HCT116 (cell line): Measurements from ENCODE around the gene FBXL16. TPM values are rescaled to one million over a fixed set of nuclear protein-coding genes. Genes with fewer than 3 reads are reported as not detected.

ENCODE experiments used
- ATAC-seq: fragments of 200-7000 bp; cut with Tn5 transposase; 2 replicates; pipeline ENCODE4 v1.9.1; 2020; ENCODE audit warnings: mild to moderate bottlenecking, moderate library complexity
- BruUV-seq: library from RNA; stranded (reverse); fragments of 400-500 nt; replicated peaks from 2 replicates; lab custom pipeline; 2021; lab: Mats Ljungman, UMichigan
- CTCF ChIA-PET: fragments of 300-600 bp; sonication (Branson Sonifier 250); formaldehyde crosslinking; loops from one replicate; lab custom pipeline; 2021; ENCODE audit warnings: antibody characterized with exemption; lab: Charles Lee
- POLR2A ChIA-PET: fragments of 300-600, 350-600 bp; sonication (Branson Sonifier 250); formaldehyde crosslinking; loops from one replicate; lab custom pipeline; 2021; ENCODE audit warnings: antibody characterized with exemption; lab: Charles Lee
- RAD21 ChIA-PET, 2 experiments: fragments of 300-600 bp; sonication (Branson Sonifier 250); formaldehyde crosslinking; loops; one replicate each; lab custom pipeline; 2023; ENCODE audit warnings: low total read pairs in 2 of 2; ENCODE audit not compliant: uncharacterized antibody in 2 of 2, unreplicated experiment in 2 of 2, low non-redundant PET in 1 of 2; lab: Charles Lee
- DNase-seq: peaks from one replicate; pipeline ENCODE4 v3.0.0-alpha.2; 2010; ENCODE audit warnings: low read depth, low spot score
- H2AFZ ChIP-seq: fragments of 200-600 bp; shearing (Covaris generic), sonication (generic); 2 replicates; pipeline ENCODE4 v1.6.1; 2017; ENCODE audit warnings: low read depth, mixed run types, mixed read lengths, antibody characterized with exemption, low read length; ENCODE audit not compliant: poor library complexity, severe bottlenecking
- H3K27ac ChIP-seq: 2 replicates; pipeline ENCODE4 v1.5.1; 2012; ENCODE audit warnings: low read depth, low read length
- H3K27me3 ChIP-seq: fragments of 200-600 bp; sonication (generic); 2 replicates; pipeline ENCODE4 v1.6.1; 2016; ENCODE audit warnings: mixed run types, low read length, mixed read lengths; ENCODE audit not compliant: insufficient read depth
- H3K36me3 ChIP-seq, 2 experiments: fragments of 200-500 bp in 1 of 2; fragments of 200-600 bp in 1 of 2; sonication (Bioruptor generic) in 1 of 2; sonication (generic) in 1 of 2; 2 replicates each; pipeline versions ENCODE4 v1.5.1 to v1.6.1; 2014 to 2016; ENCODE audit warnings: low read length in 2 of 2, inconsistent platforms in 1 of 2, mixed read lengths in 1 of 2, mixed run types in 1 of 2; ENCODE audit not compliant: insufficient read depth in 2 of 2, control insufficient read depth in 1 of 2
- H3K4me1 ChIP-seq, 2 experiments: fragments of 200-600 bp in 1 of 2; sonication (generic) in 1 of 2; 2 replicates each; pipeline versions ENCODE4 v1.5.1 to v1.6.1; 2012 to 2017; ENCODE audit warnings: low read length in 2 of 2, inconsistent platforms in 1 of 2, mild to moderate bottlenecking in 1 of 2, mixed read lengths in 1 of 2, mixed run types in 1 of 2, moderate library complexity in 1 of 2; ENCODE audit not compliant: insufficient read depth in 2 of 2, control insufficient read depth in 1 of 2
- H3K4me2 ChIP-seq: fragments of 200-600 bp; sonication (generic); 2 replicates; pipeline ENCODE4 v1.6.1; 2017; ENCODE audit warnings: mixed run types, low read length, mixed read lengths
- H3K4me3 ChIP-seq, 2 experiments: fragments of 200-600 bp in 1 of 2; sonication (generic) in 1 of 2; replicated peaks in 1 of 2; 2 replicates each; pipeline ENCODE4 v1.5.1; 2011 to 2016; ENCODE audit warnings: low read length in 2 of 2, control low read depth in 1 of 2, low read depth in 1 of 2, mild to moderate bottlenecking in 1 of 2, mixed read lengths in 1 of 2, mixed run types in 1 of 2
- H3K79me2 ChIP-seq: fragments of 200-600 bp; sonication (generic); 2 replicates; pipeline ENCODE4 v1.6.1; 2017; ENCODE audit warnings: mild to moderate bottlenecking, mixed run types, low read length, moderate library complexity, mixed read lengths; ENCODE audit not compliant: insufficient read depth
- H3K9ac ChIP-seq: fragments of 200-600 bp; sonication (generic); 2 replicates; pipeline ENCODE4 v1.6.1; 2016; ENCODE audit warnings: low read length, mixed read lengths
- H3K9me2 ChIP-seq: fragments of 200-600 bp; sonication (generic), shearing (Covaris generic); 2 replicates; pipeline ENCODE4 v1.6.1; 2017; ENCODE audit warnings: mixed run types, mild to moderate bottlenecking, moderate library complexity; ENCODE audit not compliant: insufficient read depth
- H3K9me3 ChIP-seq, 2 experiments: fragments of 200-500 bp in 1 of 2; fragments of 200-600 bp in 1 of 2; sonication (Bioruptor generic) in 1 of 2; sonication (generic) in 1 of 2; 2 replicates each; pipeline ENCODE4 v1.6.1; 2014 to 2017; ENCODE audit warnings: low read length in 2 of 2, mixed read lengths in 2 of 2, inconsistent platforms in 1 of 2, low read depth in 1 of 2, mild to moderate bottlenecking in 1 of 2, mixed run types in 1 of 2, moderate library complexity in 1 of 2; ENCODE audit not compliant: control insufficient read depth in 1 of 2, insufficient read depth in 1 of 2
- H4K20me1 ChIP-seq: fragments of 200-600 bp; sonication (generic), shearing (Covaris generic); 2 replicates; pipeline ENCODE4 v1.6.1; 2017; ENCODE audit warnings: mixed run types, mild to moderate bottlenecking, moderate library complexity; ENCODE audit not compliant: insufficient read depth
- ATF3 ChIP-seq: IDR thresholded peaks from 2 replicates; pipeline ENCODE4 v1.6.1; 2012
- CBX3 ChIP-seq: IDR thresholded peaks from 2 replicates; pipeline ENCODE4 v1.6.1; 2012; ENCODE audit warnings: low read depth
- CEBPB ChIP-seq: IDR thresholded peaks from 2 replicates; pipeline ENCODE4 v1.6.1; 2012; ENCODE audit warnings: low read depth
- EGR1 ChIP-seq: IDR thresholded peaks from 2 replicates; pipeline ENCODE4 v1.6.1; 2012; ENCODE audit warnings: low read depth
- ELF1 ChIP-seq: IDR thresholded peaks from 2 replicates; pipeline ENCODE4 v1.6.1; 2012; ENCODE audit warnings: low read depth, borderline replicate concordance
- EZH2 ChIP-seq: fragments of 200-600 bp; sonication (generic); IDR thresholded peaks from 2 replicates; pipeline ENCODE4 v1.6.1; 2017; ENCODE audit warnings: antibody characterized with exemption, mixed run types
- EZH2phosphoT487 ChIP-seq: fragments of 200-600 bp; IDR thresholded peaks from 2 replicates; pipeline ENCODE4 v1.6.1; 2018; ENCODE audit warnings: antibody characterized with exemption, borderline replicate concordance
- FOSL1 ChIP-seq: IDR thresholded peaks from 2 replicates; pipeline ENCODE4 v1.6.1; 2012; ENCODE audit warnings: low read depth
- JUND ChIP-seq: IDR thresholded peaks from 2 replicates; pipeline ENCODE4 v1.6.1; 2012
- MAX ChIP-seq: IDR thresholded peaks from 2 replicates; pipeline ENCODE4 v1.6.1; 2012
- POLR2A ChIP-seq: IDR thresholded peaks from 2 replicates; pipeline ENCODE4 v1.7.0; 2011; ENCODE audit warnings: borderline replicate concordance; ENCODE audit not compliant: insufficient read depth, insufficient read length; ENCODE audit errors: extremely low read depth
- POLR2AphosphoS5 ChIP-seq: IDR thresholded peaks from 2 replicates; pipeline ENCODE4 v1.6.1; 2011; ENCODE audit warnings: mild to moderate bottlenecking, low read depth, low read length, moderate library complexity
- RAD21 ChIP-seq: IDR thresholded peaks from 2 replicates; pipeline ENCODE4 v1.6.1; 2012; ENCODE audit warnings: low read depth, mild to moderate bottlenecking
- SIN3A ChIP-seq: IDR thresholded peaks from 2 replicates; pipeline ENCODE4 v1.6.1; 2012; ENCODE audit warnings: low read depth
- SP1 ChIP-seq: IDR thresholded peaks from 2 replicates; pipeline ENCODE4 v1.6.1; 2012; ENCODE audit warnings: low read depth
- SRF ChIP-seq: IDR thresholded peaks from 2 replicates; pipeline ENCODE4 v1.6.1; 2012; ENCODE audit warnings: low read depth
- TCF7L2 ChIP-seq: IDR thresholded peaks from 2 replicates; pipeline ENCODE4 v1.7.0; 2011; ENCODE audit warnings: borderline replicate concordance, inconsistent platforms; ENCODE audit not compliant: insufficient read depth, insufficient read length; ENCODE audit errors: extremely low read depth
- YY1 ChIP-seq: IDR thresholded peaks from 2 replicates; pipeline ENCODE4 v1.6.1; 2011; ENCODE audit warnings: low read length, low read depth, moderate library complexity, mild to moderate bottlenecking; ENCODE audit not compliant: insufficient replicate concordance; ENCODE audit errors: extremely low read depth
- ZBTB33 ChIP-seq: IDR thresholded peaks from 2 replicates; pipeline ENCODE4 v1.6.1; 2011; ENCODE audit warnings: mild to moderate bottlenecking, low read length, moderate library complexity; ENCODE audit not compliant: insufficient replicate concordance; ENCODE audit errors: extremely low read depth
- ZFX ChIP-seq: fragments of 450-650 bp; IDR thresholded peaks from 2 replicates; pipeline ENCODE4 v1.6.1; 2017
- ZNF274 ChIP-seq: fragments of 200-500 bp; sonication (Bioruptor generic); IDR thresholded peaks from 2 replicates; pipeline ENCODE4 v1.6.1; 2014; ENCODE audit warnings: mild to moderate bottlenecking, low read depth, low read length, inconsistent platforms
- intact Hi-C: fragments of 100-400 bp; cut with micrococcal nuclease; formaldehyde crosslinking; loops from 2 replicates; pipeline ENCODE4 v1.10.0; 2022
- total RNA-seq: library from RNA; stranded (reverse); gene quantifications from one replicate; pipeline ENCODE4 v1.2.1, GENCODE V29; 2021; ENCODE audit not compliant: unreplicated experiment

Gene FBXL16
- total RNA-seq, 1 experiment from 2014 or later: 49.7 TPM

DNA sequence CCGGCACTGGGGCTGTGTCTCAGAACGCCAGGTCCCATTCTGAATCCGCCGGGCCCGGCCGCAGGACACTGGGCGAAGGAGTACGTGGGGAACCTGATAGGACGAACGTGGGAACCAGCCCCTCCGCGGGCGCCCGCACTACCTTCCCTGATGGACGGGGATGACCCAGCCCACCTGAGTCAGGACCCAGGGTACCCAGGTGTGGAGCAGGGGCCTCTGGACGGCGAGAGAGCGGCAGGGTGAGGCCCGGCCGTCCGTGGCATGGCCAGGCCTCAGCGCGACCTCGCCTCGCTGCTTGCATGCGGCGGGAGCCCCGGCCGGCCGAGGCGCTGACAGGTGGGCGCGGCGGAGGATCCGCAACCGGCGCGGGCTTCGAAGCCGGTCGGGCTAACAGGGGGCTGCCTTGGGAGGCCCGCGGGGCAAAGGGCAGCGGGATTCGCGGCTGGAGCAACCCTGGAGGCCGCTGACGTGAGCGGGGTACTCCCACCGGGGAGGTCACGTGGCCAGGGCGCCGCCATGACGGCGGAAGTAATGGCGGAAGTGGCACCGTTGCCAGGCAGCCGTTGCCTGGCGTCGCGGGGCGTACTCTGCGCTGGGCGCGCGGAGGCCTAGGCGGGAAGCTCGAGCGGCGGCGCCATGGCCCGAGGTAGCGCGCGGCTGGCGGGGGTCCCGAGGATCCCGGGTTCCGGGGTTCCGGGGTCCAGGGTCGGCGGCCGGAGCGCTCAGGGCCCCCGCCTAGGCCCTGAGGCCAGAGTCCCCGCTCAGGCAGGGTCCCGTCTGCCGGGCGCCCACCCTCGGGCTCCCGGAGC lies 56.6 kb downstream of the FBXL16 start, which contains the start of gene WDR90 (continued):
- TF ChIP-seq SRF: no peak
- no peak for TF ChIP-seq CBX3
- no peak for TF ChIP-seq FOSL1
- no peak for TF ChIP-seq EZH2phosphoT487

DNA sequence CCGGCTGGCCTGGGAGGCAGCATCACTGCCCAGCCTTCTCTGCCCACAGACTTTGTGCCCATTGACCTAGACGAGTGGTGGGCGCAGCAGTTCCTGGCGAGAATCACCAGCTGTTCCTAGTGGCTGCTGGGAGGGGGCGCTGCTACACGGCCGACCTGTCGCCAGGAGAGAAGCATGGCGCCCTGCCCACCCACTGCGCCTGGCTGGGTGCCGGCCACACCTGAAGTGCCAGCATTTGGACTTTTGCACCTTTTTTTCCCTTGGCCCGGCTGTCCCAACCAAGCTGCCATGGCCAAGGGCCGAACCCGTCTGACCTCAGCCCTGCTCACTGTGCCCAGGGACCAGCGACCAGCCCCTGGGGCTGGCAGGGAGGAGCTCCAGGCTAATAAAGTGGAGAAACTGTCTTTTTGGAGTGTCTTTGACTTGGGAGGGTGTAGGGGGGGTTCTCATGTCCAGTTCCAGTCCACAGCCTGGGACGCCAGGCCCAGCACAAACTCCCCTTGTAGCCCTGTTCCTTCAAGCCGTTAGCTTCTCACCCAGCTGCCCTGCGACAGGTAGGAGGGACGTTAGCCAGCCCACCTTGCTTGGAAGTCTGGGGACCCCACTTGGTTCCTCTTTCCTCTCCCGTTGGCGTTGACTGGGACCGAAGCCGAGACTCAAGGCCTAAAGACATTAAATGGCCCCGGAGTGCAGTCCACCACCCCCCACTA lies 57.4 kb downstream of the FBXL16 start:
- POLR2A ChIA-PET: no interaction called here
- TF ChIP-seq CEBPB (no peak), EZH2 (no peak), ATF3 (no peak), RAD21 (peak; percentile 35), POLR2AphosphoS5 (peak; percentile 37; the same call in 1 of the 2 replicates), ZBTB33 (no peak), SRF (no peak), SP1 (no peak), JUND (no peak), TCF7L2 (no peak), CBX3 (no peak), ELF1 (no peak), ZNF274 (no peak), EGR1 (no peak), ZFX (no peak), POLR2A (no peak), MAX (no peak; the same call in 1 of the 2 replicates), FOSL1 (no peak), YY1 (peak; percentile 70), SIN3A (no peak; the same call in 1 of the 2 replicates)

More for the DNA sequence above, 57.4 kb downstream of the FBXL16 start:
- Histone ChIP-seq H3K9ac (peak overlapping the region; percentile 82), H3K4me2 (peak overlapping the region; percentile 84), H3K9me3 (no peaks in the 10 kb centered on the region), H3K36me3 (no peaks in the 10 kb centered on the region), H4K20me1 (no peaks in the 10 kb centered on the region), H3K4me3 (peak overlapping the region; percentile 64 to 68), H3K27ac (peak overlapping the region; percentile 96), H3K4me1 (peaks cover 19 to 47% of the 10 kb centered on the region in 2 experiments), H3K9me2 (no peaks in the 10 kb centered on the region), H2AFZ (no peak overlapping the region), H3K79me2 (peaks cover 34% of the 10 kb centered on the region), H3K27me3 (no peaks in the 10 kb centered on the region)
- CTCF ChIA-PET: interaction anchor here (0.7 to 2.3 kb wide), 3 partner anchors 12 to 55 kb away, joined by 4 to 13 read pairs (median 5); no protein-coding TSS in a partner anchor
- TSS peak; percentile 83 for BruUV-seq
- intact Hi-C loops: no loop called here
- RAD21 ChIA-PET: no interaction called here
- DNase-seq (no peak), ATAC-seq (peak; percentile 47)
